Osteocyte (in vitro differentiated cells): Measurements from ENCODE around the gene ABCG5. TPM values are rescaled to one million over a fixed set of nuclear protein-coding genes. Genes with fewer than 3 reads are reported as not detected.

Experiments
- DNase-seq: peaks from one replicate; pipeline ENCODE4 v3.0.0; 2021; ENCODE audit warnings: mixed read lengths; ENCODE audit not compliant: unreplicated experiment; ENCODE audit errors: extremely low spot score
- H3K27ac Mint-ChIP-seq: one replicate; pipeline ENCODE4 v1.8.0; 2021; ENCODE audit warnings: mild to moderate bottlenecking, mixed read lengths; ENCODE audit not compliant: unreplicated experiment
- H3K27me3 Mint-ChIP-seq: one replicate; pipeline ENCODE4 v1.8.0; 2021; ENCODE audit warnings: mixed read lengths; ENCODE audit not compliant: unreplicated experiment
- H3K36me3 Mint-ChIP-seq: one replicate; pipeline ENCODE4 v1.8.0; 2021; ENCODE audit warnings: mixed read lengths; ENCODE audit not compliant: unreplicated experiment
- H3K4me1 Mint-ChIP-seq: one replicate; pipeline ENCODE4 v1.8.0; 2021; ENCODE audit warnings: mixed read lengths; ENCODE audit not compliant: unreplicated experiment
- H3K4me3 Mint-ChIP-seq: one replicate; pipeline ENCODE4 v1.8.0; 2021; ENCODE audit warnings: mild to moderate bottlenecking, moderate library complexity, mixed read lengths; ENCODE audit not compliant: unreplicated experiment
- H3K9me3 Mint-ChIP-seq: one replicate; pipeline ENCODE4 v1.8.0; 2021; ENCODE audit warnings: mixed read lengths; ENCODE audit not compliant: unreplicated experiment
- CTCF ChIP-seq: fragments of 200-600 bp; sonication (generic); IDR thresholded peaks from 2 replicates; pipeline ENCODE4 v1.5.0; 2021; ENCODE audit warnings: antibody characterized with exemption, mild to moderate bottlenecking, moderate library complexity
- total RNA-seq: library from RNA; stranded (reverse); gene quantifications from 2 replicates; pipeline ENCODE4 v1.2.1, GENCODE V29; 2021

Gene ABCG5
- total RNA-seq, 1 donor from 2014 or later, result not detected

GRCh38 chr2:43841949-43842865 lies 3.6 kb upstream of the ABCG5 start:
- no peak for DNase-seq
- Mint-ChIP-seq H3K27ac (no peak overlapping the region), H3K9me3 (no peaks in the 10 kb centered on the region), H3K36me3 (no peaks in the 10 kb centered on the region), H3K4me3 (no peak overlapping the region), H3K4me1 (peaks cover 4% of the 10 kb centered on the region), H3K27me3 (peaks cover 11% of the 10 kb centered on the region)
- no peak for TF ChIP-seq CTCF

GRCh38 chr2:43840965-43841364 lies 2.3 kb upstream of the ABCG5 start:
- peaks cover 4% of the 10 kb centered on the region for H3K4me1 Mint-ChIP-seq
- no peak for TF ChIP-seq CTCF
- H3K27ac Mint-ChIP-seq, result no peak overlapping the region
- DNase-seq, result no peak
- no peaks in the 10 kb centered on the region for H3K9me3 Mint-ChIP-seq
- no peak overlapping the region for H3K4me3 Mint-ChIP-seq
- H3K36me3 Mint-ChIP-seq, result no peaks in the 10 kb centered on the region
- H3K27me3 Mint-ChIP-seq, result no peaks in the 10 kb centered on the region

GRCh38 chr2:43839776-43840564 lies 1.3 kb upstream of the ABCG5 start:
- no peak for DNase-seq
- Mint-ChIP-seq H3K4me3 (no peak overlapping the region), H3K9me3 (no peaks in the 10 kb centered on the region), H3K36me3 (no peaks in the 10 kb centered on the region), H3K27me3 (peaks cover 2% of the 10 kb centered on the region), H3K27ac (no peak overlapping the region), H3K4me1 (peaks cover 4% of the 10 kb centered on the region)
- TF ChIP-seq CTCF, result no peak

GRCh38 chr2:43837831-43838559 lies 644 bp downstream of the ABCG5 start:
- DNase-seq, result no peak
- H3K36me3 Mint-ChIP-seq, result no peaks in the 10 kb centered on the region
- no peak for TF ChIP-seq CTCF
- no peak overlapping the region for H3K4me3 Mint-ChIP-seq
- no peaks in the 10 kb centered on the region for H3K9me3 Mint-ChIP-seq
- peaks cover 4% of the 10 kb centered on the region for H3K4me1 Mint-ChIP-seq
- peaks cover 2% of the 10 kb centered on the region for H3K27me3 Mint-ChIP-seq
- H3K27ac Mint-ChIP-seq, result no peak overlapping the region
